GM18519 (cell line): ENCODE measurements around the gene SHD.

Source experiments
- ATAC-seq: cut with Tn5 transposase; IDR thresholded peaks from one replicate; pipeline ENCODE4 v1.9.1; 2021; ENCODE audit warnings: mild to moderate bottlenecking, moderate library complexity; ENCODE audit not compliant: unreplicated experiment, low FRiP score

The SHD gene

GRCh38 chr19:4295972-4296771 is 17.1 kb downstream of the SHD start:
- no peak for ATAC-seq

- ATAC-seq, result no peak
Measured at GRCh38 chr19:4297901-4298809, 19.1 kb downstream of the SHD start.

- no peak for ATAC-seq
Measured at GRCh38 chr19:4298810-4299550, 19.9 kb downstream of the SHD start.

- no peak for ATAC-seq
Measured at GRCh38 chr19:4300589-4300988, 21.5 kb downstream of the SHD start.

- no peak for ATAC-seq
Measured at GRCh38 chr19:4301590-4302242, 22.6 kb downstream of the SHD start.

- ATAC-seq, result no peak
Measured at GRCh38 chr19:4302243-4302640, 23.2 kb downstream of the SHD start, which contains the start of gene TMIGD2. Gene TMIGD2, minus strand, starts transcription at chr19:4302389. Its CDS starts 4 bp downstream, at chr19:4302385.

- no peak for ATAC-seq
Measured at GRCh38 chr19:4303819-4304537, 24.9 kb downstream of the SHD start.

- no peak for ATAC-seq
Measured at GRCh38 chr19:4304538-4305256, 25.6 kb downstream of the SHD start, which contains the start of gene FSD1. Gene FSD1, plus strand, starts transcription at chr19:4304598. Its CDS starts 149 bp downstream, at chr19:4304747.

GRCh38 chr19:4305257-4305612 is 26.2 kb downstream of the SHD start:
- ATAC-seq, result no peak

- no peak for ATAC-seq
Measured at GRCh38 chr19:4305659-4306058, 26.6 kb downstream of the SHD start.

- ATAC-seq, result no peak
Measured at GRCh38 chr19:4310247-4311121, 31.4 kb downstream of the SHD start.

GRCh38 chr19:4313847-4314490 is 34.9 kb downstream of the SHD start:
- ATAC-seq, result no peak

GRCh38 chr19:4316956-4317355 is 37.9 kb downstream of the SHD start:
- no peak for ATAC-seq

GRCh38 chr19:4318460-4318859 is 39.4 kb downstream of the SHD start:
- no peak for ATAC-seq

- ATAC-seq, result no peak
Measured at GRCh38 chr19:4319067-4319718, 40.1 kb downstream of the SHD start.

GRCh38 chr19:4320419-4320818 is 41.4 kb downstream of the SHD start:
- no peak for ATAC-seq
